Upper lobe of right lung (tissue), 1 donor: ENCODE measurements around the gene RHOA. TPM values are rescaled to one million over a fixed set of nuclear protein-coding genes. Genes with fewer than 3 reads are reported as not detected.

Experiments
- ATAC-seq: fragments of 200-7000 bp; cut with Tn5 transposase; one replicate; pipeline ENCODE4 v1.9.1; 2020; ENCODE audit warnings: mild to moderate bottlenecking, moderate library complexity
- DNase-seq: peaks from one replicate; pipeline ENCODE4 v3.0.0-alpha.2; 2020
- H3K27ac ChIP-seq: fragments of 200-600 bp; one replicate; pipeline ENCODE4 v1.8.0; 2022
- H3K27me3 ChIP-seq: fragments of 200-600 bp; one replicate; pipeline ENCODE4 v1.8.0; 2022; ENCODE audit warnings: mild to moderate bottlenecking
- H3K36me3 ChIP-seq: fragments of 200-600 bp; one replicate; pipeline ENCODE4 v1.8.0; 2022
- H3K4me1 ChIP-seq: fragments of 200-600 bp; one replicate; pipeline ENCODE4 v1.8.0; 2022
- H3K4me3 ChIP-seq: fragments of 200-600 bp; one replicate; pipeline ENCODE4 v1.8.0; 2022; ENCODE audit warnings: mild to moderate bottlenecking
- H3K9me3 ChIP-seq: fragments of 200-600 bp; one replicate; pipeline ENCODE4 v1.8.0; 2022
- CTCF ChIP-seq: fragments of 200-600 bp; IDR thresholded peaks from one replicate; pipeline ENCODE4 v1.8.0; 2022; ENCODE audit warnings: antibody characterized with exemption
- intact Hi-C: fragments of 100-400 bp; cut with DNase I; formaldehyde crosslinking; loops from one replicate; pipeline ENCODE4 v1.11.0; 2022
- total RNA-seq: library from RNA; stranded (reverse); fragmentation: NEBNext Ultra II Directional; extraction: Animal tissue kit (Norgen Biotek cat#: 25700); gene quantifications from one replicate; pipeline ENCODE4 v1.2.1, GENCODE V29; 2021
- donor health status: DM: no; HTN: yes; CAD: no; lungs with severe emphysema.

RHOA gene
- total RNA-seq, 1 donor from 2014 or later, result 543 TPM

- TF ChIP-seq CTCF, result peak; percentile 19
- ATAC-seq, result peak; percentile 75
- no peak overlapping the region for H3K27ac ChIP-seq
- no peaks in the 10 kb centered on the region for H3K27me3 ChIP-seq
- H3K4me3 ChIP-seq, result no peak overlapping the region
- no peaks in the 10 kb centered on the region for H3K9me3 ChIP-seq
- intact Hi-C loops, result no loop called here
- no peaks in the 10 kb centered on the region for H3K36me3 ChIP-seq
- no peak for DNase-seq
- H3K4me1 ChIP-seq, result peaks cover 4% of the 10 kb centered on the region
These were observed 42.7 kb upstream of the RHOA start for GRCh38 chr3:49454458-49454857.

- Histone ChIP-seq H3K36me3 (no peaks in the 10 kb centered on the region), H3K27me3 (no peaks in the 10 kb centered on the region), H3K4me3 (no peak overlapping the region), H3K4me1 (peaks cover 4% of the 10 kb centered on the region), H3K9me3 (no peaks in the 10 kb centered on the region), H3K27ac (no peak overlapping the region)
- ATAC-seq (no peak), DNase-seq (no peak)
- intact Hi-C loops, result no loop called here
- TF ChIP-seq CTCF, result no peak
These were observed 41.8 kb upstream of the RHOA start for GRCh38 chr3:49453621-49454020.

GRCh38 chr3:49445391-49445790, 33.6 kb upstream of the RHOA start:
- no peak overlapping the region for H3K27ac ChIP-seq
- DNase-seq, result no peak
- no peak for TF ChIP-seq CTCF
- H3K36me3 ChIP-seq, result no peaks in the 10 kb centered on the region
- intact Hi-C loops, result loop anchor here (5.0 to 10.0 kb wide), 2 partner anchors 121 to 278 kb away; partner anchors contain the start of gene CCDC71
- peaks cover 12% of the 10 kb centered on the region for H3K4me1 ChIP-seq
- no peak for ATAC-seq
- no peaks in the 10 kb centered on the region for H3K9me3 ChIP-seq
- H3K27me3 ChIP-seq, result no peaks in the 10 kb centered on the region
- no peak overlapping the region for H3K4me3 ChIP-seq

GRCh38 chr3:49434731-49435130, 23.0 kb upstream of the RHOA start:
- Histone ChIP-seq H3K27me3 (no peaks in the 10 kb centered on the region), H3K36me3 (no peaks in the 10 kb centered on the region), H3K9me3 (no peaks in the 10 kb centered on the region), H3K4me3 (no peak overlapping the region), H3K27ac (no peak overlapping the region), H3K4me1 (peaks cover 5% of the 10 kb centered on the region)
- ATAC-seq (no peak), DNase-seq (no peak)
- TF ChIP-seq CTCF, result no peak
- intact Hi-C loops, result no loop called here

GRCh38 chr3:49428752-49429080, 16.9 kb upstream of the RHOA start:
- Histone ChIP-seq H3K36me3 (peaks cover 13% of the 10 kb centered on the region), H3K4me1 (peaks cover 15% of the 10 kb centered on the region), H3K27ac (peak overlapping the region; percentile 96), H3K27me3 (no peaks in the 10 kb centered on the region), H3K9me3 (no peaks in the 10 kb centered on the region), H3K4me3 (peak overlapping the region; percentile 86)
- ATAC-seq, result no peak
- intact Hi-C loops, result no loop called here
- no peak for TF ChIP-seq CTCF
- DNase-seq, result no peak

GRCh38 chr3:49427586-49427985, 15.8 kb upstream of the RHOA start:
- intact Hi-C loops, result no loop called here
- DNase-seq, result no peak
- no peaks in the 10 kb centered on the region for H3K27me3 ChIP-seq
- H3K36me3 ChIP-seq, result peaks cover 13% of the 10 kb centered on the region
- H3K4me1 ChIP-seq, result peaks cover 15% of the 10 kb centered on the region
- TF ChIP-seq CTCF, result no peak
- no peaks in the 10 kb centered on the region for H3K9me3 ChIP-seq
- no peak overlapping the region for H3K4me3 ChIP-seq
- H3K27ac ChIP-seq, result no peak overlapping the region
- ATAC-seq, result no peak
